ENCODE results near the gene CKS1B.
"Not testable (repeated sequence)": the region's sequence is repeated elsewhere in the genome, so short reads cannot be mapped to it uniquely, and the experiment has no call there.

CKS1B gene

DNA sequence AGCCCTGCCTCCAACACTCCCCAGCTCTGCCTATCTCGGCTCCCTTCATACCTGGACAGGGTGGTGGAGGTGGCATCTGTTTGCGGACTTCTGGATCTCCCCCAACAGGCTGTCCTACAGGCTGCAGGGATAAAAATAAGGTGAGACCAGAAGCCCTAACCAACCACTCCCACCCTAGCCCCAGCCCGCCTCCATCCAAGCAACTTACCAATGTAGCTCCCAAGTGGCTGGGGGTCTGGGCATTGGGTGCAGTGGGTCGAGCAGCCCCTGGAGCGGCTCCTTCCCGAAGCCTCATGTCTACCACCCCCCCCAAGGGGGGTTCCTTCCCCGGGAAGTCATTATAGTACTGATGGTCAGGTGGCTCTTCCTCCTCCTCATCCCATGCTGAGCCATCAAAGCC is 8.4 kb upstream of the CKS1B start:
- no peak for DNase-seq

DNA sequence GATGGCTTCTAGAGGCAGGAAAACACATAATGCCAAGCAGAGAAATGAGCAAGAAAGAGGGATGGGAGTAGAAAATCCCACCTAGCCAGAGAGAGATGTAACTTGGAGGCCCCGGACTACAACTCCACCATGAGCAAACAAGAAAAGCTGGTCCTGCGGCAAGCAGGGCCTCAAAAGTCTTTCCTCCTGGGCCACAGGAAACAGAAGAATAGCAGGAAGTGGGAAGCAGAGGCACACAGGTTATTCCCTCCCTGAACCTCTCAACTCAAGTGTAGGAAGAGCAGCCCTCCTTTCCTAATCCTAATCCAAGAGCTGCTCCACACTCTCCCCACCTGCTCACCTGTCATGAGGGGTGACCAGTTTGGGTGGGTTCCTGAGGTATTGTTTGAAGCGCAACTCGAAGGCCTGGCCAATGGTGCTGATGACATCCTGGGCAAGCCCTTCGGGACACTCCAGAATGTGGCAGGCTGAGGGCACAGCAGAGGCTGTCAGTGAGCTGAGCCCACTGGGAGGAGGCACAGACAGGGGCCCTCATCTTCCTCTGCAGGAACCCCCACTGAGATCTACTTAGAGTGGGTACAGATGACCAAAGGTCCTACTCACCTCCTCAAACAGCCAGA is 7.0 kb upstream of the CKS1B start:
- DNase-seq = no peak

DNA sequence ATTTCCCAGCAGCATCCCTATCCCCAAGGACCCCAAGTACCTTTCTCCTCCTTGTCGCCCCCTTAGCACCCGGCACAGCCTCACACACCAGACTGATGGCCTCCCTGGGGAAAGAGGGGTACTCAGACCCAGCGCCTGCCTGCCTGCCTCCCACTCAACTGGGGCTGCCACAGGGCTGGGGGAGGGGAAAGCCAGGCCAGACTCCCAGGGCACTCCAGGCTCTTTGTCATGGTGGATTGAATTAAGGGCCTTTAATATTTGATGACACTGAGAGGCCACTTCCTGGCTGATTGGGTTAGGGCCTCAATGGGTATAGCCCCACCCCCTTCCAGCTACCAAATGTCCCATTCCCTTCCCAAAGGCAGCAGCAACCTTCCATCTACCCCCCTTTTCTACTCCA is 5.8 kb upstream of the CKS1B start:
- no peak for DNase-seq

DNA sequence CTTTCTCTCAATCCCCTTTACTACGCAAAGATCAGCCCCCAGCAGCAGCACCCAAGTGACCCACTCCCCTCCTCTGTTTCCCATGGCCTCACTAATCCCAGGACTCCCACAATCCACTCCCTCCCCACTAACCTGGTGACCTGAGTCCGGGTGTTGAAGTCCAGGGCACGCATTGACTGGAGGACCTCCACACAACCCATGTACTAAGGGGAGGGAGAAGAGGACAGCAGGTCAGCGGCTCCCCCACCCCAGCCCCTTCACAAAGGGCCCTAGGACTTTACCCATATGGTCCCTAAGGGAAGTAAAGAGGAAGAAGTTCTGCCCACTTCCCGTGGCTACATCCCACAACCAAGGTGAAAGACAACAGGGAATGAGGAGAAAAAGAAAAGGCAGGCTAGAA is 5.2 kb upstream of the CKS1B start:
- DNase-seq = no peak

DNA sequence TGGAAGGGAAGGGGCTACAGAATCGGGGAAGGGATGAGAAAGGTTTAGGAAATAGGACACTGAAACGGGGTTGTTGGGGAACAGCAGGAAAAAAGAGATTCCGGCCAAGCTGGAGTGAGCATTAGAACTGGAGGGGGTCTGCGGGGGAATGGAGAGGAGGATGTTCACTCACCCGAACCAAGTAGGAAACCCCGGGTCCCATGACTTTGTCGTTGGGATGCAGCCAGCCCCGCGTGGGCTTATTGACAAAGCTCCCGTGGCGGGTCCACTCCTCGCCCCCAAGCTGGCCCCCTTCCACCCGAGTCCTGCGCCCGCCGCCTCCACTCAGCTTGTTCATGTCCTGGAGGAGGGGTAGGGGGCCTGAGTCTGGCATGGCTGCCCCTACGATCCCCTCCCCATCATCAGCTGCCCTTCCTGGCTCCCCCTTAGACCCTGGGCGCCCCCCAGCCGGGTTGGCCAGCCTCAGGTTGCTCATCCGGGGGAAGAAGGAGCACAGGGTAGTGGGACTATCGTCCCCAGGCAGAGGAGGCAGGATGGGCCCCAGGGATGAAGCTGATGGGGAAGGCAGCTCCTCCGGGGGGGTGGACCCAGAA is 4.5 kb upstream of the CKS1B start:
- DNase-seq = no peak

DNA sequence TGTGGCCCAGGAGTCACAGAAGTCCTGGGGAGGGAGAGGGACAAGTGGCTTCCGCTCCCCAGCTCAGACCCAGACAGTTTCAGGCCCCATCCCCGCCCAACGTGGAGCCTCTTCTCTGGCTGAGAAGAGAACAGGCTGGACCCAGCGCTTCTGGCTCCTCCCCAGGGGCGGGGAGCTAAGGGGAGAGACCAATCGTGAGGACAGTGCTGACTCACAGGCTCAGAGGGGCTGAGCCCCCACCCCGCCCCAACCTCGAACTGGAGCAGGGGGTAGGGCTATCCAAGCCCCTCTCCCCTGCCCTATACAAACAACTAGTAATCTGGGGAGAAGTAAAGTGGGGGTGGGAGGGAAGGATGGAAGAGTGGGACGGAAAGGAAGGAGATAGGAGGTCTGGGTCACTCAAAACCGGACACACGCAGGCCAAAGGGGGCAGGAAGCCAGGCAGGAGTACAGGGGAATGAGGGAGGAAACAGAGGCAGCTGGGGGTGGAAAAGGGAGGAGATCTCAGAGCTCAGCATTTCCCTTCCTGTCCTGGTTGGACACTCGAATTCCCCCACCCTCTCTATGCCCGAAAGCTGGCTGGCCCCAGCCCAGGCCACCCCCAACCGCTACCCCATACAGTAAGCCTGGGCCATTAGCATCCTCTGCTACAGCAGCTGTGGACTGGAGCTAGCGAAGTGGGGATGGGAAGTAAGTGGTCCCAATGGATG is 3.7 kb upstream of the CKS1B start, which contains the start of gene SHC1:
SHC1 (minus strand) TSS at position 117 of the 710 bp plus-strand sequence. CDS start 221 bp downstream, outside the sequence.
- DNase-seq = peak; percentile 48 to 56

DNA sequence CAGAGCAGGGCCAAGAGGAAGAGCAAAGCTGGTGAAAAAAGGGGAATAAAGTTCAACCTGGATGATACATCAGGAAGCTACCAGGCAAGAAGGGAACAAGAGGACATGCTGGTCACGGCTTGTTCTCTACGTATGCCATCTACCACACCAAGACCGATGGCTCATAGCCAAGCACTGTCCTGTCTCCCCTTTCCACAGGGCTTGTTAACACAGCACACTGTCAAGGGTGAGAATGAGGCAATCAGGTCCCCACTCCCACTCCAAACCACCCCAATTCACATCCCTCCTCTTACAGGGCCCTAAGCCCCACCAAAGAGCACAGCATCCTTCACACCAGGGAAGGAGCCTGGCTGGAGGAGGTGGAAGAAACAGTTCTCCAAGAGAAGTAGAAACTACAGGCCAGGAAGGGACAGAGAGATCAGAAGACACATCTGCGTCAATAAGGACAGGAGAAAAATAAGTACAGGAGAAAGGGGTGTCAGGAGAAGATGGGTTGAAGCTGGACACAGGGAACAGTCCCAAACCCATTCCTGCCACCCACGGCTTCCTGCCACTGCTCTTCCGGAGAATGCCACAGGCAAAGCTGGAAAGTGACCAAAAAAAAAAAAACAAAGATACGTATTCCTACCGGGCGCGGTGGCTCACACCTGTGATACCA is 3.0 kb upstream of the CKS1B start:
- DNase-seq = no peak

DNA sequence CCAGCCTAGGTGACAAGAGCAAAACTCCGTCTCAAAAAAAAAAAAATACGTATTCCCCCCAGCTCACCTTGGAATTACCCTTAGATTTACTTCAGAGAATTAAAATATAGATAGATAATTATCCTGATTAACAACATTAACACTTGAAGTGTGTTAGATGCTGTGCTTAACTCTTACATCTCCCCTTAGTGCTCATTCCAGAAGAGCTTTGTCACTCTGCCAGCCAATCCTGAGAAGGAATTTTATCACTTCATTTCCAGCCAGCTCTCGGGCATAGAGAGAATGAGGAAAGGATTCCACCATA is 2.3 kb upstream of the CKS1B start:
- DNase-seq = no peak

DNA sequence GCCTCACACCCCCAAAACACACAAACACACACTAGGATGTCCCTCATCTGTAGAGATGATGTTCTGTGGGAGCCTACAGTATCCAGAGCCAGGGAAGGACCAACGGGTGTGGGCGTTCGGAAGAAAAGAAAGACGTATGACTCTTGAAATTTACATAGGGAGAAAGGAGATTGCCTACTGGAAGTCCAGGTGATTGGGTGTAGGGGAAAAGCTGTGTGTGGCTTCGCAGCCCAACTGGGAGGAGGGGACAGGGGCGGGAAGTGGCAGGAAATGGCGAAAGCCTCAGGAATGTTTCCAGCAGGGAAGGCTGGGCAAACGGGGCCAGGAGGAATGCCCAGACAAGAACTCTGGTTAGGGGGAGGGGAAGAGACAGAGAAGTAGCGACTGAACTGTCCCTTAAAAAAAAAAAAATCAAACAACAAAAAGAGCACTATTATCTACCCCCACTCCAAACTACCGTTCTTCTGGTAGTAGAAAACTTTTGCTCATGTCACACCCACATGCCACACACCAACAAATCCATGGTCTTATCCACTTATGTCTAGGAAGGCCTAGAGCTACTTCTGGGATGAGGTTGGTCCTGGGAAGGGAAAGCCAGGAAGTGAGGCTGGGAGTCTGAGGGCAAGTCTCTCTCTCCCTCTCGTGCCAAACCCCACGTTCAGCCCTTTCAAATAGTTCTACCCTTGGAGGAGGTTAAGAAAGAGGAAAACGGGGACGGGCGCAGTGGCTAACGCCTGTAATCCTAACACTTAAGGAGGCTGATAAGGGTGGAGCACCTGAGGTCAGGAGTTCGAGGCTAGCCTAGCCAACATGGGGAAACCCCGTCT is 1.8 kb upstream of the CKS1B start:
- no peak for DNase-seq

DNA sequence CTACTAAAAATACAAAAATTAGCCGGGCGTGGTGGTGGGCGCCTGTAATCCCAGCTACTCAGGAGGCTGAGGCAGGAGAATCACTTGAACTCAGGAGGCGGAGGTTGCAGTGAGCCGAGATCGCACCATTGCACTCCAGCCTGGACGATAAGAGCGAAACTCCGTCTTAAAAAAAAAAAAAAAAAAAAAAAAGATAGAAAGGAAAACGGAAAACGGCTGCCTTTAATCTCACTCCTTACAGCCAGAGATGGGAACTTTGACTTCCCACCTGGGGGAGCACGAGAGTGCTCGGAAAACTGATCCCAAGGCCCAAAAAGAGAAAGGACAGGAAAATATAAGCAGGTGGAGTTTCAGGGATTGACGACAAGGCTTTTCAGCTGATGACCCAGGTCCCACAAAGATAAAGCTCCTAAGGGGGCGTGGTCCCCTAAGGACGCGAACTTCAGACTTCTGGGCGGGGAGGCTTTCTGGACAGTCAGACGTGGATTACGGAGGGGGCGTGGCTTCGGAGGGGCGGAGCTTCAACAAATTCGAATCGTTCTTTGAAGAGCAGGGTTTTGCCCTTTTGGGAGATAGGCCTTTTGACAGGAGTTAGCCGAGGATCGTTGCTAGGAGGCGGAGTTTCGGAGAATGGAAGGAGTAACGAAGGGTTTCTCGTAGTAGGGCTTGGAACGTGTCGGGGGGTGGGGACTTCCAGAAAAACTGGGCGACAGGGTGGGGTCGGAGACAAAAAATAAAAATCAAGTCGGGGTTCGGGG is 958 bp upstream of the CKS1B start:
- DNase-seq = peak; percentile 94 to 96

DNA sequence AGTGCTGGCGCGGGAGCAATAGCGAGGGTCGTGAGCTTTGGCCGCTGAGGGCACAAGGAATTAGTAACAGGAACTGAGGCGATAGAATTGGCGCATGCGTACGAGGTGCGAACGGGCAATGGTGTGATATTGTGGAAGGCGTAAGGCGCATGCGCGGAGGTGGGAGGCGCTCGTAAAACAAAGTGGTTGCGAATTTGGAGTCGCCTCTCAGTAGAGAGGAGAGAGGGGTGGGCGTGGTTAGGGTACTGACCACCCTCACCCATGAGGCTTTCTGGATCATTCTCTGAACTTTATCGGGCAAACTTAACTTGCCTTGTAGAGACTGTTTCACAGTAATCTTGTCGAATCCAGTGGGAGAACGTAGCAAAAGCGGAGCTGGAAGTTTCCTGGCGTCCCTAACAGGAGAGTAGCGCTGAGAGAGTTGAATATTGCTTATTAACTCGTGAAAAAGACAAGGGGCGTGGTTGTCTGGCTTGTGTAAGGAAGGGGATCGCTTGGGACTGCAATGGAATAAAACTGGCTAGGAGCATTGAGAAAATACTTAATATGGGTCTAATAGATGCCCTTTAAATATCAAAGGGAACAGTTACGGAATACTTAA is 427 bp downstream of the CKS1B start:
- peak; percentile 94 to 98 for DNase-seq

DNA sequence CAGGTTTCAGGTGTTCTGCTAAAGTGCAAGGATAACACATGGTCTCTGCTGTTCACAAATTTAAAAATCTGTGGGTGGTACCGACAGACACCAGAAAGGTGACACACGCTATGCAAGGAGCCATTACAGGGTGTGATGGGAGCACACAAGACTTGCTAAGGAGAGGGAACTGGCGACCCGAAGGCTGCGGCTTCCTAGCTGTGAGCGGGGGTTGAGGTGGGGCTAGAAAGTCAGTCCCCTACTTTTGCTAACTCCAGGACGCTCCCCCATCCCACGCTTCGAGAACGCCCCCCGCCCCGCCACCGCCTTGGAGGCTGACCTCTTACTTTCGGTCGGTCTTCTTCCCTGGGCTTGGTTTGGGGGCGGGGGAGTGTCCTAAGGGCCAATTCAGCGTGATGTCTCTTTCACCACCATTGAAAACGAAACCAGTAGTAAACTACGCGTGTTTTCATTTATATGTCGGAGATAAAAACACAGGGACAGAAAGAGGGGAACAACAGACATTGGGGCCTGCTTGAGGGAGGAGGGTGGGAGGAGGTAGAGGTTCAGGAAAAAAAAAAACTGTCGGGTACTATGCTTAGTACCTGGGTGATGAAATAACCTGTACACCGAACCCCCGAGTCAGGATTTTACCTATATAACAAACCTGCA is 1.1 kb downstream of the CKS1B start:
- peak; percentile 48 to 50 for DNase-seq

DNA sequence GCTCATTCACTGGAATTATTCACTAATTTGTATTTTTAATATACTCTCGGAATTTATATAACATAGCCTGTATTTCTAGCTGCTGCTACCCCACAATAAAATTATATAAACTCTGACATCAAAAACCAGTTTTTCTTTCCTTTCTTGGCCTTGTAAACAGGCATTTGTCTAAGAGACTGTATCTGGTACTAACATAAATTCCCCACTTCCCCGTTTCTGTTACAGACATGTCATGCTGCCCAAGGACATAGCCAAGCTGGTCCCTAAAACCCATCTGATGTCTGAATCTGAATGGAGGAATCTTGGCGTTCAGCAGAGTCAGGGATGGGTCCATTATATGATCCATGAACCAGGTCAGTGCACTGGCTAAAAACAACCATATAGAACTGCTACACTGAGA is 3.3 kb downstream of the CKS1B start:
- DNase-seq = not testable (repeated sequence)

DNA sequence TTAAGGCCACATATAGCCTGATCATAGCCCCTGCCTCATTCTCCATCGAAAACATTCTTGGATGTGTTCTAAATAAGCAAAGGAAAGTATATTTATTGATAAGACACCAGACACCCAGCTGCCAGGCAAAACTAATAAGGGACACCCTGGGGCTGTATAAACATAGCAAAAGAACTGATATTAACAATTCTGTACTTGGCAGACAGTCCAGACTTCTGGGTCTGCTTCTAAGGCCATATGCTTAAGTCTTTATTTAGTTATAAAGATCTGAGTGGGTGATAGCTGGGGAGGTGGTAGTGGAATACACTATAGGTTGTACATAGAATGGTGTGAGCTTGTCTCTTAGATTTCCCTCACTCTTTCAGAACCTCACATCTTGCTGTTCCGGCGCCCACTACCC is 3.9 kb downstream of the CKS1B start:
- no peak for DNase-seq

DNA sequence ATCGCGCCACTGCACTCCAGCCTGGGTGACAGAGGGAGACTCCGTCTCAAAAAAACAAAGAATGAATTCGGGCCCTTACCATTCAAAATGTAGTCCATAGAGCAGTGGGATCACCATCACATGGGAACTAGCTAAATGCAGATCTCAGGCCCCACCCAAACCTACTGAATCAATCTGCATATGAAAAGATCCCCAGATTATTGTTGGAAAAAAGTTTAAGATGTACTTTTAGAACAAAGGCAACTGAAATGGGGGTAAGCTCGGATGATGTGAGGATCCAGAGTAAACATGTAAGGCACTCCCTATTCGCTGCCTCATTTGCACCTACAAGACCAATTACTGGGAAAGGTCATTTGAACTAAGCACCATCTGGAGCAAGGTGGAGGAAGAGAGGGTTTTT is 7.9 kb downstream of the CKS1B start:
- no peak for DNase-seq

DNA sequence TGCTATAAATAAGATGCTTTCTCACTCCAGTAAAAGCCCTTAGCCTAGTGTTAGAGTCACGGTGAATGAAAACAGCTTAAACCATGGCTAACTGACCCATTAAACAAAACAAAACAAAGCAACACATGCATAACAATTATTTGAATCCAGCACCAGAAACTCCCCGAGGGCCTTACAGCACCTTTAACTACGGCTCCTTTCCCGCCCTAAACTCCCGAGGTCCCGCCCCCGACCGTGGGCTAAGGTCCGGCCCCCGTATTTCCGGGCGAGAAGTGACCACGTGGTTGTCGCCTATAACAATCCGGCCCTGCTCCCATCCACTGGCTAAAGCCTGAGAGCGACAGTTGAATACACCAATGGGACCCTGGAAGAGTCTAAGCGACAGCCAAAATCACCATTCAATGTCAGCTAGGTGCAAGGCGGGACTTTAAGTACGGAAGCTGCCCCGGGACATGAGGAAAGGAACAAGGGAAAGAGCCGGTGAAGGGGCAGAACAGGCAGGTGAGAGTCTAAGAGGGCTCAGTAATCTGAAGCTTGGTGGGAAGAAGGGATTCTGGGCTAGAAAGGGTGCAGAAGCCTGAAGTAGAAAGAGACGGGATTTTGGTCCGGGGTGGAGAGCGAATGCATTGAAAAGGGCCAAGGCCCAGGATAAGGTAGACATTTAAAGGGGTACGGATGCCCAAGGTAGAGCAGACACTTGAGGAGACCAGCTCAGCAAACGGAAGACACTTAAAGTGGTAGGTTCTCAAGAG is 8.6 kb downstream of the CKS1B start, which contains the start of gene FLAD1:
FLAD1 (plus strand) TSS at position 448 of the 752 bp plus-strand sequence. CDS start 351 bp downstream, outside the sequence.
- DNase-seq = peak; percentile 100

DNA sequence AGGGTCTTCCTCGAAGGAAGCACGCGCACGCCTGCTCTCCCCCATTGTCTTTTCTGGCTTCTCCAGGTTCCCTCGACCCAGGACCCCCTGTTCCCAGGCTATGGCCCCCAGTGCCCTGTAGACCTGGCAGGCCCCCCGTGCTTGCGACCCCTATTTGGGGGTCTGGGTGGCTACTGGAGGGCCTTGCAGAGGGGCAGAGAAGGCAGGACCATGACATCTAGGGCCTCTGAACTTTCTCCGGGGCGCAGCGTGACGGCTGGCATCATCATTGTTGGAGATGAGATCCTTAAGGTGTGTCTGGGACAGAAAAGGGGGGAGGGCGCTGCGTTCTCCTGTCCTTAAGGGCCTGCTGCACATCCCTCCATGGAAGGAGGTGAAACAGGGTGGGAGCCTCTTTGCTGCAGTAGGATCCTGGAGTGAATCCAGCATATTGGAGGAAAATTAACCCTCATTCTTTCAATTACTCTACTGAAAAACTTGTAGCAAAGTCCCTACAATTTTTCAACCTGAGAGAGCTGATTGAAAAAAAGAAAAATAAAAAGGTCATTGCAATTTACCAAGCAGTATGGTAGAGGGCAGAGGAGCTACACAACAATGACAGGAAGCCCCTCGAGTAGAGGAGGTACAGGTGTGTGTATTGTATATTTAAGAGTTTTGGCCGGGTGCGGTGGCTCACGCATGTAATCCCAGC is 9.4 kb downstream of the CKS1B start:
- DNase-seq = no peak

DNA sequence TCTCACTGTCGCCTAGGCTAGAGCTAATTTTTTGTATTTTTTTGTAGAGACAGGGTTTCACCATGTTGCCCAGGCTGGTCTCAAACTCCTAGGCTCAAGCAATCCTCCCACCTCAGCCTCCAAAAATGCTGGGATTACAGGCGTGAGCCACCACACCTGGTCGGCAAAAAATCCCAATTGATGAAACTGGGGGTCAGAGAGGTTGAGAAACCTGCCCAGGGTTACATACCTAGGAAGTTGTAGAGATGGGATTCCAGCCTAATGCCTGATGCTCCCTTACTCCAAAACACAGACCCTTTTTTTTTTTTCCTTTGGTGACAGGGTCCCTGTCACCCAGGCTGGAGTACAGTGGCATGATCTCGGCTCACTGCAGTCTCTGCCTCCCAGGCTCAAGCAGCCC is 12.3 kb downstream of the CKS1B start:
- DNase-seq = not testable (repeated sequence)

DNA sequence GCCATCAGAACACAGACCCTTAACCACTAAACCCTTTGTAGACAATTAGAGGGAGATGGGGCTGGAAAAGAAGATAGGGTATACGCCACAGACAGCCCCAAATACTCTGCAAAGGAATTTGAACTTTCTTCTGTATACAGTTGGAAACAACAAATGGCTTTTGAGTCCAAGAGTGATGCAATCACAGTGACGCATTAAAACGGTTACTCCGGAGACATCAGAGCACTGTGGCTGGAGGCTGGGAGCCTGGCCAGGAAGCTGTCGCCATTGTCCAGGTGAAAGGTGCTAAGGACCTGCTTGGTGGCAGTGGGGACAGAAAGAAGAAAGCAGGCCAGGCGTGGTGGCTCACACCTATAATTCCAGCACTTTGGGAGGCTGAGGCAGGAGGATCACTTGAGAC is 12.8 kb downstream of the CKS1B start:
- no peak for DNase-seq
